CD4-positive, alpha-beta T cell treated with Interleukin-6 at 100 ng/mL for 8 hours (primary cell): ENCODE results near the gene CLSTN3.

ENCODE experiments used
- DNase-seq: peaks from one replicate; pipeline ENCODE4 v3.0.0-alpha.2; 2020; ENCODE audit warnings: mixed read lengths, low spot score

The CLSTN3 gene

DNA sequence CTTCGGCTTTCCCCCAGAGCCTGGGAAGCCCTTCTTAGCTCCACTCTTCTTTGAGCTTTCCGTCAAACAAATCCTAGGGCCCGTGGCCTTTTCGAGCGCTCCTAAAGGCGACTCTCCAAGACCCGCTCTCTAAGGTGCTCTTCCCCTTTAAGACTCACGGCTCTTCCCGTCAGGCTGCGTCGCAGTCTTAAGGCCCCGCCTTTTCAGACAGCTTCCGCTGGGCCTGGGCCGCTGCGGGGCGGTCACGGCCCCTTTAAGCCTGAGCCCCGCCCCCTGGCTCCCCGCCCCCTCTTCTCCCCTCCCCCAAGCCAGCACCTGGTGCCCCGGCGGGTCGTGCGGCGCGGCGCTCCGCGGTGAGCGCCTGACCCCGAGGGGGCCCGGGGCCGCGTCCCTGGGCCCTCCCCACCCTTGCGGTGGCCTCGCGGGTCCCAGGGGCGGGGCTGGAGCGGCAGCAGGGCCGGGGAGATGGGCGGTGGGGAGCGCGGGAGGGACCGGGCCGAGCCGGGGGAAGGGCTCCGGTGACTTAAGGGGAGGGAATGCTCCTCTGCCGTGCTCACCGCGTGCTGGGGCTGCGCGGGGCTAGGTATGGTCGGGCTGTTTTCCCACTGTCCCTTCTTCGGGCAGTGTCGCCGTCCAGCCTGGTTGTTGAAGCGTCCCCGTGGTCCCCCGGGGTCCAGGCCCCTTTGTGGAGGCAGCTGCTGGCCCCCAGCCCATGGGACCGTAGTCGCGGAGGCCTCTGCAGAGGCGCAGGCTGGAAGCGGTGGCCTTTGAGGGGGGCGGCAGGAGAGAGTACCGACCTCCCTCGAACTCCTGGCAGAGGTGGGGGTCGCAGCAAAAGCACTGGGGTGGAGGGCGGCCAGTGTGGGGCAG lies 59.5 kb downstream of the CLSTN3 start, which contains the start of gene PEX5:
Gene PEX5, plus strand, starts transcription at position 289 of the 870 bp plus-strand sequence. CDS start 692 bp downstream, outside the sequence.
- peak; percentile 90 for DNase-seq

DNA sequence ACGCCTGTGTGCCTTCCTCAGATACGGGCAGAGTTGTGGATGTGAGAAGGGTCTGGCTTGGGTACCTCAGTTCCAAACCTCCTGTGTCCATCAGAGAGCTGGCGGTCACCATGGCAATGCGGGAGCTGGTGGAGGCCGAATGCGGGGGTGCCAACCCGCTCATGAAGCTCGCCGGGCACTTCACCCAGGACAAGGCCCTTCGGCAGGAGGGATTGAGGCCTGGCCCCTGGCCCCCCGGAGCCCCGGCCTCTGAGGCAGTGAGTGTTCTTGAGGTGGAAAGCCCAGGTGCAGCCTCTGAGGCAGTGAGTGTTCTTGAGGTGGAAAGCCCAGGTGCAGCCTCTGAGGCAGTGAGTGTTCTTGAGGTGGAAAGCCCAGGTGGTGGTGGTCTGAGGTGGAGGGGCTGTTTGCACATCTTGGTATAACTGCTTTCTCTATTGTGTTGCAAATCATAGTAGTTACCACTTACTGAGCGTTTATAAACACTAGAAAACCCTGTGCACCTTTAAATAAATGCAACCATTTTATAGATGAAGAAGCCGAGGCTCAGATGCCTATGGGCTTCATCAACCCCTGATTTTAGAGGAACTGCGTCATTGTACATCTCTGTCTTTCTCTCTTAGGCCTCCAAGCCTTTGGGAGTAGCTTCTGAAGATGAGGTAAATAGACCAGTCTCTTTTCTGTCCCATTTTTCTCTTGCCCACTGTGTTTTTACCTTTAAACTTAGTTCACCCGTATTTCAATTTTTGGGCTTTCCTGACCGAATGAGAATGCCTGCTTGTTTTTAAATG lies 60.3 kb downstream of the CLSTN3 start:
- DNase-seq: no peak

DNA sequence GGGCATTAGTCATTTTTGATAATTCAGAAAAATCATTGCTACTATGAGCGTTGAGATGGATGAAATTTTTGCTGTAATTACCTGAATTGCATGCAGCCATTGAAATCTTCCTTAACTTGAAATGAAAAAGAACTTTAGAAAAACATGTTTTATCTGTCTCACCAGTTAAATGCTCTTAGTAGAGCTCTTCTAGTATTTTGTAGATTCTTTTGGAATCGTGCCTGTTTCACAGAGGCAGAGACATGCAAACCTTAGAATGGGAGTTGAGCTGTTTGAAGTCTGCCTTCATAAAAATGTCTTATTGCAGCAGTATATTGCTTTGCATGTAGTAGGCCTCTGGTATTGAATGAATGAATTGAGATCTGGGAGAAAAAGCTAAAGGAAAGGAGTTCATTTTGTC lies 63.5 kb downstream of the CLSTN3 start:
- no peak for DNase-seq

DNA sequence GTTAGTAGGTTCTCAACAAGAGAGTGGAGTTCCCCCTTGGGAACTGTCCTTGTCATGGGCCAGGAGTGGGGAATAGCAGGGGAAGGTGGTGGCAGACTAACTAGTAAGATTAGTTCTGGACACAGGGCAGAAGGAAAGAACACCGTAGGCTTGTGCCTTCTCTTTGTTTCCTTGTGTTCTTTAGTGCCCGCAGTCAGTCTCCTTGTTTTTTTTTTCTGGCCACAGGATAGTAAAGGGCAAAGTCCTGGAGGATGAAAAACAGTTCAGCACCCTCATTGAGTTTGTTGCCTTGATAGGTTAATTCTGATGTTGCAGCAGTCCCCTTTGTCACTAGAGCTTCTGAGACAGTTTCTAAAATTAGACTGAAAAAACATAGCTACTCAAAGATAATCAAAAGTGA lies 67.7 kb downstream of the CLSTN3 start:
- no peak for DNase-seq

DNA sequence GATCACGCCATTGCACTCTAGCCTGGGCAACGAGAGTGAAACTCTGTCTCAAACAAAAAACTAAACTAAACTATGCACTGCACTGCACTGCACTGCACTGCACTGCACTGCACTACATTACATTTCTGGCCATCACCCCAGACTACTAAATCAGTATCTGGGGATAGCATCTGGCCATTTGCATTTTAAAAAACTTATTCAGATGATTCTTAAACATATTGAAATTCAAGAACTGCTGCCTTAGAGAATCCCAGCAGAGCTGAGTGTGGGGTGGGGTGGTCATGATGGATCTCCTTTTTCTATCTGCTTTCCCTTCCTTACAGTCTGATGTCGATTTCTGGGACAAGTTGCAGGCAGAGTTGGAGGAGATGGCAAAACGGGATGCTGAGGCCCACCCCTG lies 72.9 kb downstream of the CLSTN3 start:
- DNase-seq: no peak

DNA sequence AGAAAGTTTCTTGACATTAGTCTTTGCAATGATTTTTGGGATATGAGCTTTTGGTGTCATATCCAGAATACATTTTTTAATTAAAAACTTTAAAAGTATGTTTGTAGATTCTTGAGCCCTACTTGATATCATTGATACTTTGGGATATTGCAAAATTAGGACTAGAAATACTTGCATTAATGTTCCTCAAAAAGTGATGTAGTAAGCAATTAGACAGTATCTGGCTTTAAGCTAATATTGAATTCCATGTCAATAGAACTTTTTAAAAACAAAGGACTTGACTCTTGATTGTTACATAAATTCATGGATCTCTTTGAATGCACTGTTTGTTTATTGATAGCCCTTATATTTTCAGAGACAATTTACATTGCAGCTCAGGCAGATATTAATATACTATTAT lies 74.9 kb downstream of the CLSTN3 start:
- DNase-seq: no peak

DNA sequence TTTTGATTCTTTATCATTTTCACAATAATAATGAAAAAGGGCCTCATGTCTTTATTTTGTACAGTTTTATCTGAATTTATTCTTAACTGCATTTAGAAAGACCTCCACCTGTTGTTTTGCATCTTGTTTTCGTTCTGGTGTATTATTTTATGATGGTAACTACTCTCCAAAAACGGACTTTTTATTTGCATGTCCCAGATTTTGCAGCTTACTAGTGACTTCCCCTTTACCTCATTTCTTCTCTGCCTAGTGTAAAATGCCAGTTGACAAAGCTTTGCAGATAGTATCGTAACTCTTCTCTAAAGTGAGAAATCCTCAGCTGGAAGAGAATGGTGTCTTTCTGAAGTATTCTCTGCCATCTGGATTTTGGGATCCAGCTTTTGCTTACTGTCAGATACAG lies 76.5 kb downstream of the CLSTN3 start:
- DNase-seq: no peak

DNA sequence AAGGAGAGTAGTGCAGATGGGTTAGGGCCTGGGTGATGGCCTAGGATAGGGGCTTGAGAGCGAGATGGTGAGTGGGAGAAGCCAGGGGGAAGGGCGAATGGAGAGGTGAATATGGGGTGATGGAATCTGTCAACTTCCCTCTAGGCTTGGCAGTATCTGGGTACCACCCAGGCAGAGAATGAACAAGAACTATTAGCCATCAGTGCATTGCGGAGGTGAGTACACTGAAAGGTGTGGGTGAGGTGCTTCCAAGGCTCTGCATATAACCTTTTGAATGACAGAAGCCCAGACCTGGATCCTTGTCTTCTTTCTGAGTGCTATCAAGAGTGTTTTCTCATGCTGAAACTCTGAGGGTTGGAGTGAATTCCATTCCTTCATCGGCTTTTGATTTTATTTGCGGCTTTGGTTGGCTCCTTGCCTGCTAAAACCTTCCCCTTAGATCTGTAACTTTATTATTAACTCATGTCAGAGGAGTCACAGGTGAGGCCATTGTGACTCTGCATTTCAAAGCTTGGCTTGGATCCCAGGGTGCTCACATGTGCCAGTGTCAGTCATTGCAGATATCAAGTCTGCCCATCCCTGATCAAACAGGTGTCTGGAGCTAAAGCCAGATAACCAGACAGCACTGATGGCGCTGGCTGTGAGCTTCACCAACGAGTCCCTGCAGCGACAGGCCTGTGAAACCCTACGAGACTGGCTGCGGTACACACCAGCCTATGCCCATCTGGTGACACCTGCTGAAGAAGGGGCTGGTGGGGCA lies 77.9 kb downstream of the CLSTN3 start:
- no peak for DNase-seq
